Mammary microvascular endothelial cell (primary cell): ENCODE data around the gene COG2. TPM values are rescaled to one million over a fixed set of nuclear protein-coding genes. Genes with fewer than 3 reads are reported as not detected.

Experiments used
- total RNA-seq: library from RNA; depleted of rRNA; stranded (reverse); fragments of >200 nt; gene quantifications from 2 replicates; pipeline ENCODE4 v1.2.3, GENCODE V29; 2015

The COG2 gene
- total RNA-seq = 18.6 and 20.4 TPM in 2 replicates

GRCh38 chr1:230642263-230642959 lies at the start of gene COG2:
TSS of gene COG2 (plus strand) at chr1:230642481. CDS start at chr1:230642607, 126 bp downstream.

GRCh38 chr1:230713915-230714764 lies 71.9 kb downstream of the COG2 start, which contains the start of gene AGT:
TSS of gene AGT (minus strand) at chr1:230714122. CDS start at chr1:230710823, 3,299 bp downstream.

Other genes starting within 250 kb of the COG2 start
- gene PGBD5, start 216.1 kb upstream of the COG2 start, total RNA-seq = not detected in 2 replicates
- gene AGT, start 71.6 kb downstream of the COG2 start, total RNA-seq = not detected in 2 replicates
- not detected in 2 replicates for gene CAPN9, start 104.9 kb downstream of the COG2 start, total RNA-seq
- 26.4 and 30.9 TPM in 2 replicates for gene C1orf198, start 226.0 kb downstream of the COG2 start, total RNA-seq